SW480 (cell line): ENCODE data around the gene IGDCC3.

ENCODE experiments used
- DNase-seq: peaks from one replicate; pipeline ENCODE4 v3.0.0-alpha.2; 2016; ENCODE audit warnings: low spot score

The IGDCC3 gene

GRCh38 chr15:65343374-65343981 lies 34.3 kb downstream of the IGDCC3 start:
- no peak for DNase-seq

GRCh38 chr15:65342493-65342892 lies 35.3 kb downstream of the IGDCC3 start:
- DNase-seq: no peak

GRCh38 chr15:65339920-65340319 lies 37.9 kb downstream of the IGDCC3 start:
- no peak for DNase-seq

GRCh38 chr15:65339416-65339815 lies 38.4 kb downstream of the IGDCC3 start:
- DNase-seq: no peak

GRCh38 chr15:65338823-65339222 lies 39.0 kb downstream of the IGDCC3 start:
- no peak for DNase-seq

- DNase-seq: no peak
Measured at GRCh38 chr15:65338366-65338765, 39.4 kb downstream of the IGDCC3 start.

- DNase-seq: no peak
Measured at GRCh38 chr15:65337436-65338070, 40.2 kb downstream of the IGDCC3 start.

- DNase-seq: no peak
Measured at GRCh38 chr15:65336493-65337435, 41.0 kb downstream of the IGDCC3 start.

GRCh38 chr15:65335278-65336055 lies 42.3 kb downstream of the IGDCC3 start:
- no peak for DNase-seq

GRCh38 chr15:65334586-65335231 lies 43.1 kb downstream of the IGDCC3 start:
- DNase-seq: no peak

- no peak for DNase-seq
Measured at GRCh38 chr15:65333856-65334255, 43.9 kb downstream of the IGDCC3 start.

- DNase-seq: no peak
Measured at GRCh38 chr15:65333148-65333820, 44.5 kb downstream of the IGDCC3 start.

- DNase-seq: no peak
Measured at GRCh38 chr15:65332391-65333147, 45.2 kb downstream of the IGDCC3 start.

GRCh38 chr15:65331811-65332210 lies 46.0 kb downstream of the IGDCC3 start:
- DNase-seq: no peak

GRCh38 chr15:65330934-65331645 lies 46.7 kb downstream of the IGDCC3 start:
- no peak for DNase-seq

GRCh38 chr15:65329984-65330735 lies 47.6 kb downstream of the IGDCC3 start:
- no peak for DNase-seq

GRCh38 chr15:65329288-65329983 lies 48.4 kb downstream of the IGDCC3 start:
- DNase-seq: no peak
